ENCODE data around the gene ASPSCR1. TPM values are rescaled to one million over a fixed set of nuclear protein-coding genes. Genes with fewer than 3 reads are reported as not detected.

The ASPSCR1 gene
- total and polyA plus RNA-seq, 2 of the 8 experiments (the other 6 are each of a cell fraction or from before 2014, with no cell fraction given) = 33.3 to 43.7 TPM

DNA sequence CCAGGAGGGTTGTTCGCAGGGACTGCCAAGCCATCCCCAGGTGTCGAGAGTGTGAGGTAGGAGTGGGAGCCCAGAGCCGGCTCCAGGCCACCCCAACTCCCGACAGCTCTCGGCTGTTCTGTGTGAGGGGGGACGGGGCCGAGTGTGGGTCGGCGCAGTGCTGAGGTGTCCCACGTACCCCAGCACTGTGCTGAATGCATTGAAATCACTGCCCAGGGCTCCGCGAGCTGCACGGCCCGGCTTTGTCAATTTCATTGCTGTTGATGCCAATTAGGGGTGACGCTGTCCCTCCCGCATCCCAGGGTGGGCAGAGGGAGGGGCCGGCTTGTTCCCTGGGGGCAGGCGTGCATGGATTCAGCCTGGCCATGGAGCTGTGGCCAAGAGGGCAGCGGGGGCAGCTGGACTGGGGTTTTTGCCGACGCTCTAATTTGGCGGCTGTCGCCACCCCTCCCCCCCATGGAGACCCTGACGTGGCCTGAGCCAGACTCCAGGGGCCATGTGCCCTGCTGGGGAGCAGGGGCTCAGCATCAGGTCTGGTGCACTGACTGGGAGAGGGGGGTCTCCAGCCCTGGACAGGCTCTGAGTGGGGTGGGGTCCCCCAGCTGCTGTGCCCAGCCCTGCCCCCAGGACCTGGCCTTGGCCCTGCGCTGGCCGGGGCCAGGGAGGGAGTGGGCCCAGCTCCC, 31.0 kb downstream of the ASPSCR1 start:
- Histone ChIP-seq H3K4me2 (ENCODE audit: insufficient read depth in 1 of 2, low read depth in 2 of 2, low read length in 2 of 2) (no peak overlapping the region), H3K4me3 (ENCODE audit: extremely low read depth in 1 of 4, insufficient read depth in 2 of 4, low read depth in 3 of 4, low read length in 4 of 4) (no peak overlapping the region), H2AK5ac (ENCODE audit: low read depth, low read length) (no peak overlapping the region), H4K8ac (ENCODE audit: extremely low read depth, insufficient read depth, low read length) (no peak overlapping the region), H3K27ac (ENCODE audit: low read depth, low read length) (no peak overlapping the region), H3K4me1 (replicated peaks in 1 of 4; ENCODE audit: control insufficient read depth in 3 of 4, insufficient read depth in 4 of 4, low read length in 3 of 4) (peaks cover 0 to 1% (median 0%) of the 10 kb centered on the region in 4 experiments; a peak in 1 of 7 replicates), H3K4ac (replicated peaks; ENCODE audit: insufficient read length, low read depth, low read length) (no peak overlapping the region), H2BK12ac (ENCODE audit: low read depth, low read length) (no peak overlapping the region), H3K9ac (replicated peaks in 1 of 4; ENCODE audit: extremely low read depth in 1 of 4, low read depth in 3 of 4, low read length in 3 of 4) (no peak overlapping the region; a peak in 1 of 7 replicates), H4K5ac (ENCODE audit: insufficient read length, low read depth, low read length) (no peak overlapping the region), H2AFZ (ENCODE audit: low read length) (no peak overlapping the region), H3K56ac (replicated peaks; ENCODE audit: insufficient read length, low read depth, low read length) (no peak overlapping the region), H2BK5ac (ENCODE audit: low read depth, low read length) (no peak overlapping the region), H3K23ac (ENCODE audit: insufficient read length) (no peak overlapping the region), H3K36me3 (ENCODE audit: control insufficient read depth in 2 of 4, insufficient read depth in 4 of 4, low read length in 3 of 4) (no peaks in the 10 kb centered on the region; a peak in 2 of 8 replicates), H2BK15ac (ENCODE audit: low read length) (no peak overlapping the region), H2BK120ac (replicated peaks; ENCODE audit: low read depth, low read length) (no peak overlapping the region), H3K27me3 (replicated peaks in 1 of 4; ENCODE audit: control insufficient read depth in 3 of 4, extremely low read depth in 1 of 4, insufficient read depth in 3 of 4, low read length in 3 of 4) (no peaks in the 10 kb centered on the region), H3K79me1 (ENCODE audit: low read depth, low read length) (peaks cover 3% of the 10 kb centered on the region), H3K23me2 (ENCODE audit: low read depth, low read length) (0 out of 2 replicates have a peak, but pooled peaks cover 1% of the 10 kb centered on the region), H2BK20ac (ENCODE audit: low read length) (no peak overlapping the region), H4K20me1 (replicated peaks in 1 of 2; ENCODE audit: control insufficient read depth in 1 of 2, insufficient read depth in 2 of 2, low read length in 2 of 2) (peaks cover 3 to 4% of the 10 kb centered on the region in 2 experiments), H4K91ac (replicated peaks; ENCODE audit: insufficient read length, low read length) (no peak overlapping the region), H3K79me2 (ENCODE audit: control insufficient read depth in 1 of 2, insufficient read depth in 2 of 2, low read length in 2 of 2) (no peaks in the 10 kb centered on the region), H3K18ac (ENCODE audit: extremely low read depth, low read length) (no peak overlapping the region), H3K9me3 (ENCODE audit: insufficient read depth in 2 of 2, low read depth in 1 of 2, low read length in 1 of 2) (no peaks in the 10 kb centered on the region), H3K14ac (ENCODE audit: insufficient read length) (no peak overlapping the region)
- ChIA-PET CTCF (ENCODE audit: partially characterized antibody) (interaction anchor here (1.0 to 3.4 kb wide), 7 partner anchors 10 to 49 kb away, joined by 3 to 16 read pairs (median 5); no protein-coding TSS in a partner anchor), POLR2A (ENCODE audit: partially characterized antibody) (interaction anchor here (1.0 to 3.2 kb wide), 6 partner anchors 8 to 49 kb away, joined by 3 to 13 read pairs (median 5); partner anchors contain the start of genes CENPX and LRRC45)
- no peak for FAIRE-seq
- 94% methylated on average over 23 of the region's 26 CpGs; no CpG with 5 or more reads in 1 of the 2 experiments for WGBS, 2 experiments (ENCODE audit: extremely low coverage in 1 of 2, insufficient coverage in 1 of 2, insufficient read length in 1 of 2, insufficient replicate concordance in 2 of 2, low coverage in 1 of 2, low lambda C conversion rate in 2 of 2, missing lambda C conversion rate in 1 of 2)
- no peak for DNase-seq (ENCODE audit: low read depth in 1 of 2, low spot score in 2 of 2)
- no peak for TF ChIP-seq CHD1 (IDR thresholded peaks at IDR 0.05; ENCODE audit: low read depth, low read length)
